B cell (primary cell): ENCODE results near the gene CHCHD6.

Experiments
- EZH2 ChIP-seq: IDR thresholded peaks from 2 replicates; pipeline ENCODE4 v1.6.1; 2012; ENCODE audit warnings: borderline replicate concordance, low read depth, mild to moderate bottlenecking, moderate library complexity, low read length; ENCODE audit not compliant: insufficient read depth, poor library complexity, severe bottlenecking
- TF ChIP-seq, protein P1 (sequence below): fragments of 200-600 bp; IDR thresholded peaks from one replicate; pipeline ENCODE4 v1.8.0; 2022; ENCODE audit warnings: antibody characterized with exemption, mild to moderate bottlenecking

DNA sequence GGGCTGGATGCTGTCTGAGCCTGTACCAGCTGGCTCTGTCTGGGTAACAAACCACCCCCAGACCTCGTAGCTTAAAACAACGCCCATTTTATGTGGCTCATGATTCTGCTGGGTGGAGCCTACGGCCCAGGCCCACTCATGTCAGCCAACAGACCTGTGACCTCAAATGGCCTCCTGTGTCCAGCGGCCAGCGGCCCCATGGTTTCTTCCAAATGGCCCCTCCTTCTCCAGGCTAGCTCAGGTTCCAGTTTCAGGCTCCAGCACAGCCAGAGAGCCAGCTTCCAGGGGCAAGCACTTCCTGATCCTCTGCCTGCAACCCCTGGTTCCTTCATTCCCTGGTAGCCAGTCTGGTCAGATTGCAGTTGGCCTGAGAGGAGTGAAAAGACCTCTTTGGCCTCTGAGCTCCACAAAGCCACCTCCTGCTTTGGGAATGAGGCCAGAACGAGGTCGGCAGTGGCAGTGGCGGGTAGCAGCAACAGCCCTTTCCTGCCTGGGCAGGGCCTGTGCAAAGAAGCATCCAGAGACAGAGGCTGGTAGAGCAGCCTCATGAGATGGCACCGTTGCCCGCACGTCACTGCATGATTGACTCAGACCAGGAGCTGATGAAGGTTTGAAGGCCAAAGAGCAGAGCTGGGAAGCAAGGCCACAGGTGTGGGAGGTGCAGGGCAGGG is 257.9 kb downstream of the CHCHD6 start:
- TF ChIP-seq, protein P1, sequence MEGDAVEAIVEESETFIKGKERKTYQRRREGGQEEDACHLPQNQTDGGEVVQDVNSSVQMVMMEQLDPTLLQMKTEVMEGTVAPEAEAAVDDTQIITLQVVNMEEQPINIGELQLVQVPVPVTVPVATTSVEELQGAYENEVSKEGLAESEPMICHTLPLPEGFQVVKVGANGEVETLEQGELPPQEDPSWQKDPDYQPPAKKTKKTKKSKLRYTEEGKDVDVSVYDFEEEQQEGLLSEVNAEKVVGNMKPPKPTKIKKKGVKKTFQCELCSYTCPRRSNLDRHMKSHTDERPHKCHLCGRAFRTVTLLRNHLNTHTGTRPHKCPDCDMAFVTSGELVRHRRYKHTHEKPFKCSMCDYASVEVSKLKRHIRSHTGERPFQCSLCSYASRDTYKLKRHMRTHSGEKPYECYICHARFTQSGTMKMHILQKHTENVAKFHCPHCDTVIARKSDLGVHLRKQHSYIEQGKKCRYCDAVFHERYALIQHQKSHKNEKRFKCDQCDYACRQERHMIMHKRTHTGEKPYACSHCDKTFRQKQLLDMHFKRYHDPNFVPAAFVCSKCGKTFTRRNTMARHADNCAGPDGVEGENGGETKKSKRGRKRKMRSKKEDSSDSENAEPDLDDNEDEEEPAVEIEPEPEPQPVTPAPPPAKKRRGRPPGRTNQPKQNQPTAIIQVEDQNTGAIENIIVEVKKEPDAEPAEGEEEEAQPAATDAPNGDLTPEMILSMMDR: no peak
- TF ChIP-seq EZH2: no peak
